ENCODE results near the gene SEC22C.

DNA sequence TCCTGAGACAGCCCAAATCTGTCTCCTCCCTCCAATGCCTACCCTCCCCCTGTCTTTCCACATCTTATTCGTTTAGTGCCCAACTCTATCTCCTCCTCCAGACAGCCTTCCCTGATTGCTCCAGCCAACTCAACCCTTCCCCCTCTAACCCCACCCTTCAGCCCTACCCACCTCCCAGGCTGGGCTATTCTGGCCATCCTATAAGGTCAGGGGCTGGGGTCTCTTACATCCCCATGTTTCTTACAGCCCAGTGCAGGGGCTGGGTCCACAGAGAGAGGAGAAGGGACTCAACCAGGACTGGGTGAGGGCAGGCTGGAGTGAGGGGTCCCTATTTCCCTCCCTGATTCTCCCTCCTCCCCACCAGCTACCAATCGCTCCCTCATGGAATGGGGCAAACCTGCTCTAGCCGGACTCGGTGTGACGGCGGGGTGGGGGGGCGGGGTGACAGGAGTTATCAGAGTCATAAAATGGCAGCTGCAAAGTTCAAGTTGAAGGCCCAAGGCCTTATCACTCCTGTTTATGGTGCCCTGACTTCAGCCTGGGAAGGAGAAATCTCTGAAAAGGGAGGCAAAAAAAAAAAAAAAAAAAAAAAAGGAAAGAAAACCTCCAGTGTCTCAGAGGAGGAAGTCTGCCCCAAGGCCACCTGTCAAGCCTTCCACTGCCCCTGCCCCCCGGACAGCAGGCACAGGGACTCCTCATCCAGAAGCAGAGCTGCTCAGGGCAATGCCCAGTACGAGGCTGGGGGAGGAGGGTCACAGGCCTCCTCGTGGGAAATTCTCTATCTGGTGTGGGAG, 77.2 kb downstream of the SEC22C start:
- TF ChIP-seq, protein P1, sequence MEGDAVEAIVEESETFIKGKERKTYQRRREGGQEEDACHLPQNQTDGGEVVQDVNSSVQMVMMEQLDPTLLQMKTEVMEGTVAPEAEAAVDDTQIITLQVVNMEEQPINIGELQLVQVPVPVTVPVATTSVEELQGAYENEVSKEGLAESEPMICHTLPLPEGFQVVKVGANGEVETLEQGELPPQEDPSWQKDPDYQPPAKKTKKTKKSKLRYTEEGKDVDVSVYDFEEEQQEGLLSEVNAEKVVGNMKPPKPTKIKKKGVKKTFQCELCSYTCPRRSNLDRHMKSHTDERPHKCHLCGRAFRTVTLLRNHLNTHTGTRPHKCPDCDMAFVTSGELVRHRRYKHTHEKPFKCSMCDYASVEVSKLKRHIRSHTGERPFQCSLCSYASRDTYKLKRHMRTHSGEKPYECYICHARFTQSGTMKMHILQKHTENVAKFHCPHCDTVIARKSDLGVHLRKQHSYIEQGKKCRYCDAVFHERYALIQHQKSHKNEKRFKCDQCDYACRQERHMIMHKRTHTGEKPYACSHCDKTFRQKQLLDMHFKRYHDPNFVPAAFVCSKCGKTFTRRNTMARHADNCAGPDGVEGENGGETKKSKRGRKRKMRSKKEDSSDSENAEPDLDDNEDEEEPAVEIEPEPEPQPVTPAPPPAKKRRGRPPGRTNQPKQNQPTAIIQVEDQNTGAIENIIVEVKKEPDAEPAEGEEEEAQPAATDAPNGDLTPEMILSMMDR (IDR thresholded peaks at IDR 0.05) = no peak
- TF ChIP-seq POLR2A (IDR thresholded peaks at IDR 0.05) = no peak
